ENCODE results near the gene CDH3. TPM values are rescaled to one million over a fixed set of nuclear protein-coding genes. Genes with fewer than 3 reads are reported as not detected.

CDH3 gene
- total and polyA plus RNA-seq, 2 of the 13 experiments (the other 11 are each of a cell fraction or from before 2014, with no cell fraction given): 0.11 TPM; not detected in 1

GRCh38 chr16:68704232-68704867, 59.2 kb downstream of the CDH3 start (continued):
- TF ChIP-seq ZNF263 (CRISPR knock-in tag; IDR thresholded peaks at IDR 0.05) (peak; percentile 31; the same call in 1 of the 2 replicates), GABPB1 (CRISPR knock-in tag; IDR thresholded peaks at IDR 0.05) (peak; percentile 31; the same call in 1 of the 2 replicates), ATM (IDR thresholded peaks at IDR 0.05; ENCODE audit: borderline replicate concordance) (no peak), BCL6 (CRISPR knock-in tag; IDR thresholded peaks at IDR 0.05) (peak; percentile 34; the same call in 1 of the 2 replicates), ZNF605 (CRISPR knock-in tag; IDR thresholded peaks at IDR 0.05) (peak; percentile 85), ZNF20 (CRISPR knock-in tag; IDR thresholded peaks at IDR 0.05) (no peak), KDM5B (CRISPR knock-in tag; IDR thresholded peaks at IDR 0.05; ENCODE audit: borderline replicate concordance) (peak; percentile 22; the same call in 1 of the 2 replicates), ZNF121 (CRISPR knock-in tag; IDR thresholded peaks at IDR 0.05) (no peak), MED1 (CRISPR knock-in tag; IDR thresholded peaks at IDR 0.05) (peak; percentile 69), RBFOX2 (IDR thresholded peaks at IDR 0.05; ENCODE audit: low read depth, low read length) (no peak), ZBTB42 (CRISPR knock-in tag; IDR thresholded peaks at IDR 0.05) (no peak), ZNF335 (CRISPR knock-in tag; IDR thresholded peaks at IDR 0.05) (no peak), ARHGAP35 (CRISPR knock-in tag; IDR thresholded peaks at IDR 0.05; ENCODE audit: borderline replicate concordance) (peak; percentile 80; the same call in 1 of the 2 replicates), KMT2B (CRISPR knock-in tag; IDR thresholded peaks at IDR 0.05) (0 out of 2 replicates have a peak, but pooled peaks have one; percentile 31), TBP (CRISPR knock-in tag; IDR thresholded peaks at IDR 0.05) (no peak), FOXP1 (IDR thresholded peaks at IDR 0.05) (no peak), FOXP1 (CRISPR knock-in tag; IDR thresholded peaks at IDR 0.05) (no peak), GRHL1 (CRISPR knock-in tag; conservative IDR thresholded peaks at IDR 0.05) (no peak), ASH2L (IDR thresholded peaks at IDR 0.05; ENCODE audit: insufficient read length, low read depth, low read length) (no peak), ELK4 (CRISPR knock-in tag; IDR thresholded peaks at IDR 0.05; ENCODE audit: borderline replicate concordance) (no peak), ZFP36 (IDR thresholded peaks at IDR 0.05; ENCODE audit: borderline replicate concordance, low read depth, low read length, partially characterized antibody) (no peak), ZNF225 (CRISPR knock-in tag; IDR thresholded peaks at IDR 0.05) (no peak), NFE2 (CRISPR knock-in tag; IDR thresholded peaks at IDR 0.05) (no peak), ZNF552 (CRISPR knock-in tag; IDR thresholded peaks at IDR 0.05; ENCODE audit: borderline replicate concordance) (no peak), JUND (CRISPR knock-in tag; IDR thresholded peaks at IDR 0.05) (0 out of 2 replicates have a peak, but pooled peaks have one; percentile 26)
- TF ChIP-seq, protein P1, sequence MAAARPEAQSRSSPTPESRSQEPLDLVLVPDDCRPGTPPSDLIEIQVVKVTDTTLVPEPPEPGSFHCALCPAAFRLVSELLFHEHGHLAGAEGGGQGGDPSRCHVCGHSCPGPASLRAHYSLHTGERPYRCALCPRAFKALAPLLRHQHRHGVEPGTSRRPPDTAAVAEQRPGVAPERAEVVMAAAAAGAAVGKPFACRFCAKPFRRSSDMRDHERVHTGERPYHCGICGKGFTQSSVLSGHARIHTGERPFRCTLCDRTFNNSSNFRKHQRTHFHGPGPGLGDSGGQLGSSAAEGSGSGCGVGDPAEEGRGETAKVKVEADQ (CRISPR knock-in tag; IDR thresholded peaks at IDR 0.05; ENCODE audit: borderline replicate concordance): no peak
- TF ChIP-seq, protein P2, sequence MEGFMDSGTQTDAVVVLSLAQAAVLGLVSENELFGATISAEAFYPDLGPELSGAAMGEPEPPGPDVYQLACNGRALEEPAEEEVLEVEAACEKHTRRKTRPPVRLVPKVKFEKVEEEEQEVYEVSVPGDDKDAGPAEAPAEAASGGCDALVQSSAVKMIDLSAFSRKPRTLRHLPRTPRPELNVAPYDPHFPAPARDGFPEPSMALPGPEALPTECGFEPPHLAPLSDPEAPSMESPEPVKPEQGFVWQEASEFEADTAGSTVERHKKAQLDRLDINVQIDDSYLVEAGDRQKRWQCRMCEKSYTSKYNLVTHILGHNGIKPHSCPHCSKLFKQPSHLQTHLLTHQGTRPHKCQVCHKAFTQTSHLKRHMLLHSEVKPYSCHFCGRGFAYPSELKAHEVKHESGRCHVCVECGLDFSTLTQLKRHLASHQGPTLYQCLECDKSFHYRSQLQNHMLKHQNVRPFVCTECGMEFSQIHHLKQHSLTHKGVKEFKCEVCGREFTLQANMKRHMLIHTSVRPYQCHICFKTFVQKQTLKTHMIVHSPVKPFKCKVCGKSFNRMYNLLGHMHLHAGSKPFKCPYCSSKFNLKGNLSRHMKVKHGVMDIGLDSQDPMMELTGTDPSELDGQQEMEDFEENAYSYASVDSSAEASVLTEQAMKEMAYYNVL (CRISPR knock-in tag; IDR thresholded peaks at IDR 0.05; ENCODE audit: borderline replicate concordance): 0 out of 2 replicates have a peak, but pooled peaks have one; percentile 22
